H1 (cell line): ENCODE data around the gene ACER1. TPM values are rescaled to one million over a fixed set of nuclear protein-coding genes. Genes with fewer than 3 reads are reported as not detected.

Experiments
- CTCF ChIA-PET: fragments of 300-600 bp; sonication (Branson Sonifier 250); formaldehyde crosslinking; loops from one replicate; lab custom pipeline; 2021; ENCODE audit not compliant: partially characterized antibody; lab: Charles Lee
- POLR2A ChIA-PET: fragments of 300-600 bp; sonication (Branson Sonifier 250); formaldehyde crosslinking; loops from one replicate; lab custom pipeline; 2021; ENCODE audit warnings: inconsistent platforms; ENCODE audit not compliant: partially characterized antibody; lab: Charles Lee
- DNase-seq, 2 experiments: peaks; one replicate each; pipeline versions ENCODE4 v3.0.0 to v3.0.0-alpha.2; 2010 to 2022; ENCODE audit warnings: low spot score in 2 of 2, low read depth in 1 of 2, mixed read lengths in 1 of 2
- FAIRE-seq: peaks from 2 replicates; lab custom pipeline; 2011; peaks lifted over from hg19 to GRCh38; lab: Jason Lieb, UNC
- H2AFZ ChIP-seq: 2 replicates; pipeline ENCODE4 v1.8.1; 2012; ENCODE audit warnings: low read length, inconsistent platforms
- H2AK5ac ChIP-seq: 2 replicates; pipeline ENCODE4 v1.6.1; 2013; ENCODE audit warnings: low read depth, low read length
- H2BK120ac ChIP-seq: replicated peaks from 2 replicates; pipeline ENCODE3; 2013; ENCODE audit warnings: low read depth, low read length, inconsistent platforms
- H2BK12ac ChIP-seq: 2 replicates; pipeline ENCODE4 v1.6.1; 2013; ENCODE audit warnings: low read depth, low read length
- H2BK15ac ChIP-seq: 2 replicates; pipeline ENCODE4 v1.6.1; 2013; ENCODE audit warnings: low read length
- H2BK20ac ChIP-seq: 2 replicates; pipeline ENCODE4 v1.6.1; 2013; ENCODE audit warnings: low read length
- H2BK5ac ChIP-seq: 2 replicates; pipeline ENCODE4 v1.6.1; 2013; ENCODE audit warnings: low read depth, low read length
- H3K14ac ChIP-seq: 2 replicates; pipeline ENCODE4 v1.6.1; 2013; ENCODE audit warnings: inconsistent platforms; ENCODE audit not compliant: insufficient read length
- H3K18ac ChIP-seq: 2 replicates; pipeline ENCODE4 v1.6.1; 2013; ENCODE audit warnings: low read length; ENCODE audit errors: extremely low read depth
- H3K23ac ChIP-seq: 2 replicates; pipeline ENCODE4 v1.6.1; 2013; ENCODE audit warnings: inconsistent platforms; ENCODE audit not compliant: insufficient read length
- H3K23me2 ChIP-seq: 2 replicates; pipeline ENCODE4 v1.6.1; 2013; ENCODE audit warnings: low read depth, low read length
- H3K27ac ChIP-seq: 2 replicates; pipeline ENCODE4 v1.6.1; 2011; ENCODE audit warnings: low read depth, low read length, inconsistent platforms
- H3K27me3 ChIP-seq, 4 experiments: replicated peaks in 1 of 4; 1 replicate in 1 of 4; 2 replicates in 3 of 4; pipeline versions ENCODE4 v1.6.1 to v1.8.1; 2011 to 2013; ENCODE audit warnings: low read length in 3 of 4, mild to moderate bottlenecking in 3 of 4, inconsistent platforms in 2 of 4, mixed read lengths in 2 of 4, moderate library complexity in 1 of 4; ENCODE audit not compliant: control insufficient read depth in 3 of 4, insufficient read depth in 3 of 4; ENCODE audit errors: extremely low read depth in 1 of 4
- H3K36me3 ChIP-seq, 4 experiments: 2 replicates each; pipeline versions ENCODE4 v1.6.1 to v1.8.1; 2011 to 2013; ENCODE audit warnings: mild to moderate bottlenecking in 4 of 4, low read length in 3 of 4, moderate library complexity in 2 of 4, control low read depth in 1 of 4, inconsistent platforms in 1 of 4; ENCODE audit not compliant: insufficient read depth in 4 of 4, control insufficient read depth in 2 of 4
- H3K4ac ChIP-seq: replicated peaks from 2 replicates; pipeline ENCODE3; 2013; ENCODE audit warnings: low read length, low read depth, mixed read lengths, inconsistent platforms; ENCODE audit not compliant: insufficient read length
- H3K4me1 ChIP-seq, 4 experiments: replicated peaks in 1 of 4; 1 replicate in 1 of 4; 2 replicates in 3 of 4; pipeline versions ENCODE4 v1.6.1 to v1.8.1; 2011 to 2013; ENCODE audit warnings: low read length in 3 of 4, inconsistent platforms in 2 of 4, mixed read lengths in 1 of 4; ENCODE audit not compliant: insufficient read depth in 4 of 4, control insufficient read depth in 3 of 4
- H3K4me2 ChIP-seq, 2 experiments: 2 replicates each; pipeline versions ENCODE4 v1.6.1 to v1.8.1; 2011 to 2013; ENCODE audit warnings: low read depth in 2 of 2, low read length in 2 of 2, control low read depth in 1 of 2, inconsistent platforms in 1 of 2, mild to moderate bottlenecking in 1 of 2; ENCODE audit not compliant: insufficient read depth in 1 of 2
- H3K4me3 ChIP-seq, 4 experiments: fragments of 200-600, 300-600 bp in 1 of 4; sonication (generic), shearing (Covaris generic), sonication (Bioruptor Twin) in 1 of 4; 2 replicates each; pipeline versions ENCODE4 v1.5.1 to v1.8.1; 2011 to 2016; ENCODE audit warnings: low read length in 4 of 4, low read depth in 3 of 4, control low read depth in 2 of 4, inconsistent platforms in 2 of 4, mild to moderate bottlenecking in 2 of 4, mixed read lengths in 1 of 4, moderate library complexity in 1 of 4; ENCODE audit not compliant: insufficient read depth in 2 of 4; ENCODE audit errors: extremely low read depth in 1 of 4
- H3K56ac ChIP-seq: replicated peaks from 2 replicates; pipeline ENCODE3; 2013; ENCODE audit warnings: low read depth, mild to moderate bottlenecking, mixed read lengths, low read length, inconsistent platforms; ENCODE audit not compliant: insufficient read length
- H3K79me1 ChIP-seq: 2 replicates; pipeline ENCODE4 v1.6.1; 2013; ENCODE audit warnings: low read depth, low read length, control low read depth
- H3K79me2 ChIP-seq, 2 experiments: 2 replicates each; pipeline versions ENCODE4 v1.6.1 to v1.8.1; 2012 to 2013; ENCODE audit warnings: low read length in 2 of 2, mild to moderate bottlenecking in 2 of 2, inconsistent platforms in 1 of 2; ENCODE audit not compliant: insufficient read depth in 2 of 2, control insufficient read depth in 1 of 2
- H3K9ac ChIP-seq, 4 experiments: replicated peaks in 1 of 4; 1 replicate in 1 of 4; 2 replicates in 3 of 4; pipeline versions ENCODE4 v1.6.1 to v1.8.1; 2011 to 2013; ENCODE audit warnings: low read depth in 3 of 4, low read length in 3 of 4, control low read depth in 2 of 4, mild to moderate bottlenecking in 2 of 4, moderate library complexity in 2 of 4, inconsistent platforms in 1 of 4; ENCODE audit errors: extremely low read depth in 1 of 4
- H3K9me3 ChIP-seq, 2 experiments: 2 replicates each; pipeline versions ENCODE4 v1.6.1 to v1.8.1; 2012 to 2013; ENCODE audit warnings: mild to moderate bottlenecking in 2 of 2, moderate library complexity in 2 of 2, control low read depth in 1 of 2, inconsistent platforms in 1 of 2, low read depth in 1 of 2, low read length in 1 of 2, mixed read lengths in 1 of 2; ENCODE audit not compliant: insufficient read depth in 2 of 2
- H4K20me1 ChIP-seq, 2 experiments: replicated peaks in 1 of 2; 2 replicates each; pipeline versions ENCODE3 to v1.8.1; 2011 to 2013; ENCODE audit warnings: inconsistent platforms in 2 of 2, low read length in 2 of 2, mild to moderate bottlenecking in 1 of 2; ENCODE audit not compliant: insufficient read depth in 2 of 2, control insufficient read depth in 1 of 2
- H4K5ac ChIP-seq: 2 replicates; pipeline ENCODE4 v1.6.1; 2013; ENCODE audit warnings: low read length, low read depth, mixed read lengths, inconsistent platforms; ENCODE audit not compliant: insufficient read length
- H4K8ac ChIP-seq: 2 replicates; pipeline ENCODE4 v1.8.0; 2013; ENCODE audit warnings: mild to moderate bottlenecking, moderate library complexity, low read length, inconsistent platforms; ENCODE audit not compliant: insufficient read depth; ENCODE audit errors: extremely low read depth
- H4K91ac ChIP-seq: replicated peaks from 2 replicates; pipeline ENCODE3; 2013; ENCODE audit warnings: low read length, mixed read lengths, inconsistent platforms; ENCODE audit not compliant: insufficient read length
- BRCA1 ChIP-seq: IDR thresholded peaks from 2 replicates; pipeline ENCODE4 v1.6.1; 2012; ENCODE audit warnings: low read depth, low read length, improper control_type of control experiment
- E2F6 ChIP-seq: IDR thresholded peaks from 2 replicates; pipeline ENCODE4 v1.6.1; 2012; ENCODE audit warnings: inconsistent platforms
- EGR1 ChIP-seq: IDR thresholded peaks from 2 replicates; pipeline ENCODE4 v1.6.1; 2011; ENCODE audit warnings: low read depth, low read length, borderline replicate concordance
- GTF2F1 ChIP-seq: IDR thresholded peaks from 2 replicates; pipeline ENCODE4 v1.6.1; 2012; ENCODE audit warnings: low read depth, low read length, improper control_type of control experiment, borderline replicate concordance
- HDAC2 ChIP-seq, 2 experiments: fragments of 300-600 bp in 1 of 2; sonication (generic) in 1 of 2; IDR thresholded peaks; 2 replicates each; pipeline ENCODE4 v1.6.1; 2011 to 2012; ENCODE audit warnings: low read depth in 2 of 2, low read length in 2 of 2, mild to moderate bottlenecking in 2 of 2, moderate library complexity in 2 of 2, borderline replicate concordance in 1 of 2, inconsistent platforms in 1 of 2
- KDM4A ChIP-seq: IDR thresholded peaks from one replicate; pipeline ENCODE4 v1.7.1; 2012; ENCODE audit warnings: low read depth, mild to moderate bottlenecking, moderate library complexity, low read length, inconsistent platforms; ENCODE audit not compliant: severe bottlenecking
- POLR2A ChIP-seq, 2 experiments: IDR thresholded peaks; 1 replicate in 1 of 2; 2 replicates in 1 of 2; pipeline ENCODE4 v1.6.1; 2011; ENCODE audit warnings: low read depth in 2 of 2, low read length in 2 of 2, mild to moderate bottlenecking in 2 of 2; ENCODE audit errors: control extremely low read depth in 1 of 2
- RFX5 ChIP-seq: IDR thresholded peaks from 2 replicates; pipeline ENCODE4 v1.6.1; 2011; ENCODE audit warnings: low read depth, low read length, improper control_type of control experiment, borderline replicate concordance
- SP2 ChIP-seq: IDR thresholded peaks from 2 replicates; pipeline ENCODE4 v1.6.1; 2012; ENCODE audit warnings: mild to moderate bottlenecking, low read length, inconsistent platforms
- TAF1 ChIP-seq: IDR thresholded peaks from 2 replicates; pipeline ENCODE4 v1.6.1; 2011; ENCODE audit warnings: mild to moderate bottlenecking, low read depth, low read length
- ZNF274 ChIP-seq: IDR thresholded peaks from 2 replicates; pipeline ENCODE4 v1.7.0; 2012; ENCODE audit warnings: low read length, borderline replicate concordance; ENCODE audit errors: extremely low read depth
- WGBS, 2 experiments: shearing (Covaris generic) in 1 of 2; methylation state at CpG; one replicate each; pipeline versions ENCODE4 v1.1.6 to v1.1.7; 2013 to 2015; ENCODE audit warnings: low lambda C conversion rate in 2 of 2, mixed read lengths in 2 of 2, inconsistent platforms in 1 of 2, low coverage in 1 of 2, missing lambda C conversion rate in 1 of 2; ENCODE audit not compliant: insufficient replicate concordance in 2 of 2, insufficient coverage in 1 of 2, insufficient read length in 1 of 2; ENCODE audit errors: extremely low coverage in 1 of 2, missing lambda C conversion rate in 1 of 2; 5-methylcytosine and 5-hydroxymethylcytosine counted together
- polyA plus RNA-seq, 7 experiments: library from polyadenylated mRNA; depleted of rRNA in 3 of 7; stranded (reverse) in 5 of 7; unstranded in 2 of 7; fragments of >200 nt in 5 of 7; fragments of 200-250 nt in 2 of 7; gene quantifications; 1 replicate in 5 of 7; 2 replicates in 1 of 7; 4 replicates in 1 of 7; pipeline versions ENCODE4 v1.2.1 to v1.2.3, GENCODE V29; 2011 to 2013; ENCODE audit warnings: missing spikeins in 2 of 7, mixed read lengths in 2 of 7
- total RNA-seq: library from RNA; stranded (reverse); fragmentation: NEBNext Ultra II Directional; extraction: Animal tissue kit (Norgen Biotek cat#: 25700); gene quantifications from 2 replicates; pipeline ENCODE4 v1.2.1, GENCODE V29; 2021
- TF ChIP-seq, protein P1 (sequence below): IDR thresholded peaks from 2 replicates; pipeline ENCODE4 v1.6.1; 2012; ENCODE audit warnings: inconsistent platforms

The ACER1 gene
- total and polyA plus RNA-seq, 2 of the 8 experiments (the other 6 are each of a cell fraction or from before 2014, with no cell fraction given) = 0.05 TPM; not detected in 1

DNA sequence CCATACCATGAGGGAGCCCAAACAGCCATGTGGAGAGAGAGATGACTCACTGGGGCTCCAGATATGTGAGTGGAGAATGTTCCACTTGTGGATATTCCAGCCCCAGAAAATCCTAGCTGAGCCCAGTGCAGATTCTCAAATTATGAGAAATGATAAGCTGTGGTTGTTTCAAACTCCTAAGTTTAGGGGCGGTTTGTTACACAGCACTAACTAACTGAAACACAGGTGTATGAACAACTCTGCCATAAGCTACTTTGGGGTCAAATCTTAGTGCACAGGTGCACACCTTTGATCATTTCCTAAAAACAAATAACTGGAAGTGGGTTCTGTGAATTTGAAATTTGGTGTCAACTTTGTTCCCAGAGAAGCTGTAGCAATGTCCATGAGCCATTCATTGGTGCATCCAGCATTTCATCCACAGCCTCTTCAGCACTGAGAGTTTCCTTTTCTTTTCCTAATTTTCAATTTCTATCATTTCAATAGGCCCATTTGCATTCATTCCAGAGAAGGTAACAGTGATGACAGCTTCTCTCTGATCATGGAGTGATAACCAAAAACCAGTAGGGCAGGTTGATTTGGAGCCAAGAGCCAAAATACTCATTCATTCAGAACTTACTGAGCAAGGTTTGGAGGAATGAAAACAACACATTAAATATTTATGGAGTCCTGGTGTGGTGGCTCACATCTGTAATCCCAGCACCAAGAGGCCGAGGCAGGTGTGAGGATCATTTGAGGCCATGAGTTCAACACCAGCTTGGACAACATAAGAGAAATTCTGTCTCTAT, 19.2 kb upstream of the ACER1 start:
- Histone ChIP-seq H3K4me2 (no peak overlapping the region), H2AK5ac (no peak overlapping the region), H3K9ac (no peak overlapping the region), H3K9me3 (peaks cover 0 to 13% of the 10 kb centered on the region in 2 experiments; a peak in 2 of 4 replicates), H3K36me3 (no peaks in the 10 kb centered on the region), H3K27ac (no peak overlapping the region), H3K23ac (no peak overlapping the region), H2BK15ac (no peak overlapping the region), H2BK120ac (no peak overlapping the region), H3K56ac (no peak overlapping the region), H4K8ac (no peak overlapping the region), H3K27me3 (no peaks in the 10 kb centered on the region), H3K79me1 (no peaks in the 10 kb centered on the region), H4K91ac (no peak overlapping the region), H2BK5ac (no peak overlapping the region), H3K4me3 (no peak overlapping the region), H3K14ac (no peak overlapping the region), H3K18ac (no peak overlapping the region), H2BK20ac (no peak overlapping the region), H3K4me1 (no peaks in the 10 kb centered on the region), H3K4ac (no peak overlapping the region), H3K23me2 (peaks cover 2% of the 10 kb centered on the region; the same call in 1 of the 2 replicates), H2AFZ (no peak overlapping the region), H4K20me1 (no peaks in the 10 kb centered on the region), H4K5ac (no peak overlapping the region), H3K79me2 (no peaks in the 10 kb centered on the region), H2BK12ac (no peak overlapping the region)
- CTCF ChIA-PET = interaction anchor here (0.7 to 1.9 kb wide), 6 partner anchors 9 to 511 kb away, joined by 3 to 7 read pairs (median 3); partner anchors contain the start of gene CLPP
- POLR2A ChIA-PET = no interaction called here
- WGBS, 2 experiments = 91% methylated on average over 2 of the region's 2 CpGs; no CpG with 5 or more reads in 1 of the 2 experiments
- FAIRE-seq = no peak
- no peak for DNase-seq
- TF ChIP-seq GTF2F1 (no peak), ZNF274 (no peak), HDAC2 (IDR thresholded peaks at IDR 0.05; ENCODE audit: borderline replicate concordance in 1 of 2, low read depth in 2 of 2, low read length in 2 of 2) (no peak), SP2 (no peak), KDM4A (no peak), E2F6 (no peak), BRCA1 (no peak), RFX5 (no peak), EGR1 (no peak), POLR2A (IDR thresholded peaks at IDR 0.05; ENCODE audit: control extremely low read depth in 1 of 2, low read depth in 2 of 2, low read length in 2 of 2) (no peak), TAF1 (no peak)
- TF ChIP-seq, protein P1, sequence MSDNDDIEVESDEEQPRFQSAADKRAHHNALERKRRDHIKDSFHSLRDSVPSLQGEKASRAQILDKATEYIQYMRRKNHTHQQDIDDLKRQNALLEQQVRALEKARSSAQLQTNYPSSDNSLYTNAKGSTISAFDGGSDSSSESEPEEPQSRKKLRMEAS = no peak
